ENCODE measurements around the gene ZNF385C. TPM values are rescaled to one million over a fixed set of nuclear protein-coding genes. Genes with fewer than 3 reads are reported as not detected.

The ZNF385C gene
- total RNA-seq, 1 experiment from 2014 or later, result 0.26 TPM

- Mint-ChIP-seq H3K9me3 (ENCODE audit: unreplicated experiment) (no peaks in the 10 kb centered on the region), H3K27me3 (ENCODE audit: insufficient read depth, unreplicated experiment) (no peaks in the 10 kb centered on the region), H3K4me1 (ENCODE audit: insufficient read depth, unreplicated experiment) (peaks cover 6% of the 10 kb centered on the region), H3K36me3 (ENCODE audit: insufficient read depth, unreplicated experiment) (peaks cover 49% of the 10 kb centered on the region), H3K4me3 (ENCODE audit: unreplicated experiment) (peak within 1 kb of the TSS; percentile 53), H3K27ac (ENCODE audit: low read depth, unreplicated experiment) (no peak within 1 kb of the TSS)
- no peak for TF ChIP-seq CTCF (IDR thresholded peaks at IDR 0.05; ENCODE audit: unreplicated experiment)
- no TSS peak for BruUV-seq (replicated peaks)
- no peak for DNase-seq (ENCODE audit: unreplicated experiment)
- ChIA-PET POLR2A (interaction anchor here (0.6 to 2.6 kb wide), 3 partner anchors 10 to 157 kb away, joined by 3 to 11 read pairs (median 3); partner anchors contain the start of genes CNP and NKIRAS2), CTCF (interaction anchor here (0.6 to 1.4 kb wide), 3 partner anchors 66 to 312 kb away, joined by 3 to 4 read pairs (median 3); no protein-coding TSS in a partner anchor)
- intact Hi-C loops (cut with micrococcal nuclease), result loop anchor here (5.0 kb wide), 1 partner anchor 405 kb away; no protein-coding TSS in a partner anchor
Observed at GRCh38 chr17:42122371-42123303, 24.4 kb upstream of the ZNF385C start, which contains the start of gene HSPB9. Gene HSPB9, plus strand, starts transcription at chr17:42122804. Its CDS starts 47 bp downstream, at chr17:42122851.

GRCh38 chr17:42120770-42121769, 22.8 kb upstream of the ZNF385C start, which contains the start of gene KAT2A:
Gene KAT2A, minus strand, starts transcription at chr17:42121367. Its CDS starts 63 bp downstream, at chr17:42121304.
- DNase-seq (ENCODE audit: unreplicated experiment), result peak; percentile 83
- CTCF ChIA-PET, result interaction anchor here (0.7 to 8.2 kb wide), 5 partner anchors 55 to 406 kb away, joined by 3 to 37 read pairs (median 4); partner anchors contain the start of gene NKIRAS2
- Mint-ChIP-seq H3K4me3 (ENCODE audit: unreplicated experiment) (peak within 1 kb of the TSS; percentile 53), H3K9me3 (ENCODE audit: unreplicated experiment) (no peaks in the 10 kb centered on the region), H3K36me3 (ENCODE audit: insufficient read depth, unreplicated experiment) (peaks cover 46% of the 10 kb centered on the region), H3K4me1 (ENCODE audit: insufficient read depth, unreplicated experiment) (peaks cover 6% of the 10 kb centered on the region), H3K27me3 (ENCODE audit: insufficient read depth, unreplicated experiment) (no peaks in the 10 kb centered on the region), H3K27ac (ENCODE audit: low read depth, unreplicated experiment) (no peak within 1 kb of the TSS)
- TF ChIP-seq CTCF (IDR thresholded peaks at IDR 0.05; ENCODE audit: unreplicated experiment), result no peak
- intact Hi-C loops (cut with micrococcal nuclease), result loop anchor here (5.0 kb wide), 1 partner anchor 406 kb away; no protein-coding TSS in a partner anchor
- BruUV-seq (replicated peaks), result no TSS peak
- POLR2A ChIA-PET, result interaction anchor here (0.6 to 2.6 kb wide), 16 partner anchors 8 to 156 kb away, joined by 3 to 11 read pairs (median 4); partner anchors contain the start of genes CNP, DNAJC7, GHDC and NKIRAS2

GRCh38 chr17:42120161-42120769, 22.0 kb upstream of the ZNF385C start:
- DNase-seq (ENCODE audit: unreplicated experiment), result no peak
- TF ChIP-seq CTCF (IDR thresholded peaks at IDR 0.05; ENCODE audit: unreplicated experiment), result no peak
- CTCF ChIA-PET, result interaction anchor here (0.6 to 8.2 kb wide), 11 partner anchors 9 to 407 kb away, joined by 3 to 37 read pairs (median 5); partner anchors contain the start of gene NKIRAS2
- H3K27ac Mint-ChIP-seq (ENCODE audit: low read depth, unreplicated experiment), result no peak overlapping the region
- no peaks in the 10 kb centered on the region for H3K27me3 Mint-ChIP-seq (ENCODE audit: insufficient read depth, unreplicated experiment)
- POLR2A ChIA-PET, result interaction anchor here (0.6 to 2.6 kb wide), 11 partner anchors 9 to 155 kb away, joined by 3 to 11 read pairs (median 5); partner anchors contain the start of genes CNP, DNAJC7, NKIRAS2 and RAB5C
- peaks cover 46% of the 10 kb centered on the region for H3K36me3 Mint-ChIP-seq (ENCODE audit: insufficient read depth, unreplicated experiment)
- peak overlapping the region; percentile 53 for H3K4me3 Mint-ChIP-seq (ENCODE audit: unreplicated experiment)
- no TSS peak for BruUV-seq (replicated peaks)
- no peaks in the 10 kb centered on the region for H3K9me3 Mint-ChIP-seq (ENCODE audit: unreplicated experiment)
- intact Hi-C loops (cut with micrococcal nuclease), result loop anchor here (5.0 kb wide), 1 partner anchor 407 kb away; no protein-coding TSS in a partner anchor
- peaks cover 6% of the 10 kb centered on the region for H3K4me1 Mint-ChIP-seq (ENCODE audit: insufficient read depth, unreplicated experiment)

Data from MCF 10A (cell line).